Lower lobe of right lung (tissue), 2 donors: ENCODE measurements around the gene ATRNL1. TPM values are rescaled to one million over a fixed set of nuclear protein-coding genes. Genes with fewer than 3 reads are reported as not detected.

Source experiments
- ATAC-seq, 2 donors: fragments of 200-7000 bp; cut with Tn5 transposase; one replicate each; pipeline ENCODE4 v1.9.1; 2020 to 2022; ENCODE audit warnings: mild to moderate bottlenecking in 2 of 2, moderate library complexity in 2 of 2
- DNase-seq: peaks from one replicate; pipeline ENCODE4 v3.0.0-alpha.2; 2020
- H3K27ac ChIP-seq: fragments of 200-600 bp; one replicate; pipeline ENCODE4 v1.8.0; 2022
- H3K27me3 ChIP-seq: fragments of 200-600 bp; one replicate; pipeline ENCODE4 v1.8.0; 2022; ENCODE audit warnings: low read depth
- H3K36me3 ChIP-seq: fragments of 200-600 bp; one replicate; pipeline ENCODE4 v1.8.0; 2022; ENCODE audit warnings: mild to moderate bottlenecking
- H3K4me1 ChIP-seq: fragments of 200-600 bp; one replicate; pipeline ENCODE4 v1.8.0; 2022
- H3K4me3 ChIP-seq: fragments of 200-600 bp; one replicate; pipeline ENCODE4 v1.8.0; 2022; ENCODE audit warnings: mild to moderate bottlenecking
- H3K9me3 ChIP-seq: fragments of 200-600 bp; one replicate; pipeline ENCODE4 v1.8.0; 2022
- CTCF ChIP-seq: fragments of 200-600 bp; IDR thresholded peaks from one replicate; pipeline ENCODE4 v1.8.0; 2022; ENCODE audit warnings: antibody characterized with exemption, mild to moderate bottlenecking
- intact Hi-C: fragments of 100-400 bp; cut with DNase I; formaldehyde crosslinking; loops from one replicate; pipeline ENCODE4 v1.11.0; 2022
- total RNA-seq: library from RNA; stranded (reverse); fragmentation: NEBNext Ultra II Directional; extraction: Animal tissue kit (Norgen Biotek cat#: 25700); gene quantifications from one replicate; pipeline ENCODE4 v1.2.1, GENCODE V29; 2021
- donor health status: DM: no; HTN: yes; CAD: no; lungs with severe emphysema.

The ATRNL1 gene
- total RNA-seq, 1 donor from 2014 or later: 0.92 TPM

- ATAC-seq: no peak
- Histone ChIP-seq H3K27ac (no peak overlapping the region), H3K4me3 (no peak overlapping the region), H3K36me3 (no peaks in the 10 kb centered on the region), H3K27me3 (no peaks in the 10 kb centered on the region), H3K9me3 (no peaks in the 10 kb centered on the region), H3K4me1 (no peaks in the 10 kb centered on the region)
- no peak for DNase-seq
- TF ChIP-seq CTCF: no peak
- intact Hi-C loops: no loop called here
These were observed 817.0 kb downstream of the ATRNL1 start for GRCh38 chr10:115909962-115910731.

GRCh38 chr10:115914475-115914874 is 821.3 kb downstream of the ATRNL1 start:
- Histone ChIP-seq H3K9me3 (no peaks in the 10 kb centered on the region), H3K27me3 (no peaks in the 10 kb centered on the region), H3K27ac (no peak overlapping the region), H3K4me1 (no peaks in the 10 kb centered on the region), H3K4me3 (no peak overlapping the region), H3K36me3 (no peaks in the 10 kb centered on the region)
- intact Hi-C loops: no loop called here
- TF ChIP-seq CTCF: no peak
- ATAC-seq (no peak), DNase-seq (no peak)

- Histone ChIP-seq H3K4me3 (no peak overlapping the region), H3K27me3 (no peaks in the 10 kb centered on the region), H3K36me3 (no peaks in the 10 kb centered on the region), H3K9me3 (no peaks in the 10 kb centered on the region), H3K4me1 (no peaks in the 10 kb centered on the region), H3K27ac (no peak overlapping the region)
- DNase-seq (no peak), ATAC-seq (no peak)
- intact Hi-C loops: no loop called here
- no peak for TF ChIP-seq CTCF
These were observed 822.3 kb downstream of the ATRNL1 start for GRCh38 chr10:115915429-115915828.

- H3K9me3 ChIP-seq: no peaks in the 10 kb centered on the region
These were observed 825.6 kb downstream of the ATRNL1 start for GRCh38 chr10:115918812-115919211.

GRCh38 chr10:115921795-115922194 is 828.6 kb downstream of the ATRNL1 start:
- ATAC-seq: no peak
- Histone ChIP-seq H3K4me1 (no peaks in the 10 kb centered on the region), H3K36me3 (no peaks in the 10 kb centered on the region), H3K27ac (no peak overlapping the region), H3K4me3 (no peak overlapping the region), H3K27me3 (no peaks in the 10 kb centered on the region), H3K9me3 (no peaks in the 10 kb centered on the region)
- TF ChIP-seq CTCF: no peak
- DNase-seq: no peak
- intact Hi-C loops: no loop called here

More at GRCh38 chr10:115918812-115919211, 825.6 kb downstream of the ATRNL1 start:
- Histone ChIP-seq H3K4me3 (no peak overlapping the region), H3K4me1 (no peaks in the 10 kb centered on the region), H3K27me3 (no peaks in the 10 kb centered on the region), H3K36me3 (no peaks in the 10 kb centered on the region), H3K27ac (no peak overlapping the region)
- no peak for TF ChIP-seq CTCF
- DNase-seq (no peak), ATAC-seq (no peak)
- intact Hi-C loops: no loop called here
